ENCODE data around the gene SPATA13. TPM values are rescaled to one million over a fixed set of nuclear protein-coding genes. Genes with fewer than 3 reads are reported as not detected.

Gene SPATA13
- total RNA-seq, 3 donors from 2014 or later (not counting 1 experiment from before 2014, with no cell fraction given): 108 to 141 (median 141) TPM

DNA sequence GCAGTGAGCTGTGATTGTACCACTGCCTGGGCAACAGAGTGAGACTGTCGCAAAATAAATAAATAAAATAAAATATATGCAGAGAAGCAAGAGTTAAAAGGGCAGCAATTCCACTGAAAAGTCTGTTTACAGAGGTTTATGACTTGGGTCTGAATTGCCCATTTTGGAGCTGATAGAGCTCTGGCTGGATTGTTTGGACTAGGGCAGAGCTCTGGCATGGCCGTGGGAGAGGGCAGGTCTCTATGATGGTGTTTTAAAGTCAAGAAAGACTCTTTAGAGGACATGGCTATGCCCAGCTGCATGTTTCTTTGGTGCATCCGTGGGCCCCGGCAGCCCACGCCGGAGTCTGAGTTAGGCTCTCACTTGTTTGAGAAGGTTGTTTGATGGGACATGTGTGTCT lies 84.3 kb downstream of the SPATA13 start:
- Histone ChIP-seq H3K27ac (ENCODE audit: low read length) (no peak overlapping the region), H3K9me3 (ENCODE audit: control insufficient read depth, insufficient read depth, low read length) (no peaks in the 10 kb centered on the region), H3K27me3 (ENCODE audit: control insufficient read depth, insufficient read depth, low read length) (no peaks in the 10 kb centered on the region), H3K4me1 (ENCODE audit: control insufficient read depth, insufficient read depth, low read length) (peaks cover 8% of the 10 kb centered on the region), H3K4me3 (ENCODE audit: low read length) (no peak overlapping the region), H3K36me3 (ENCODE audit: control insufficient read depth, insufficient read depth, low read length) (no peaks in the 10 kb centered on the region)
- DNase-seq (no peak), ATAC-seq (no peak)
- Mint-ChIP-seq H3K27me3 (ENCODE audit: low read depth in 2 of 2) (no peaks in the 10 kb centered on the region), H3K27ac (no peak overlapping the region), H3K36me3 (no peaks in the 10 kb centered on the region), H3K4me3 (no peak overlapping the region), H3K4me1 (peaks cover 0 to 8% of the 10 kb centered on the region in 2 donors), H3K9me3 (no peaks in the 10 kb centered on the region)
- no peak for TF ChIP-seq CTCF (IDR thresholded peaks at IDR 0.05)
- intact Hi-C loops (cut with micrococcal nuclease): no loop called here
- 99% methylated on average over 6 of the region's 6 CpGs for WGBS (ENCODE audit: insufficient coverage)

- Histone ChIP-seq H3K27ac (ENCODE audit: low read length) (no peak overlapping the region), H3K9me3 (ENCODE audit: control insufficient read depth, insufficient read depth, low read length) (no peaks in the 10 kb centered on the region), H3K27me3 (ENCODE audit: control insufficient read depth, insufficient read depth, low read length) (no peaks in the 10 kb centered on the region), H3K4me1 (ENCODE audit: control insufficient read depth, insufficient read depth, low read length) (peaks cover 17% of the 10 kb centered on the region), H3K4me3 (ENCODE audit: low read length) (no peak overlapping the region), H3K36me3 (ENCODE audit: control insufficient read depth, insufficient read depth, low read length) (no peaks in the 10 kb centered on the region)
- no peaks in the 10 kb centered on the region for H3K36me3 Mint-ChIP-seq
- H3K4me3 Mint-ChIP-seq: no peak overlapping the region
- peaks cover 18 to 29% of the 10 kb centered on the region in 2 donors for H3K4me1 Mint-ChIP-seq
- H3K9me3 Mint-ChIP-seq: no peaks in the 10 kb centered on the region
- 86% methylated on average over 5 of the region's 5 CpGs for WGBS (ENCODE audit: insufficient coverage)
- DNase-seq (no peak), ATAC-seq (no peak)
- TF ChIP-seq CTCF (IDR thresholded peaks at IDR 0.05): no peak
- no peaks in the 10 kb centered on the region for H3K27me3 Mint-ChIP-seq (ENCODE audit: low read depth in 2 of 2)
- no peak overlapping the region for H3K27ac Mint-ChIP-seq
- intact Hi-C loops (cut with micrococcal nuclease): no loop called here
Measured at GRCh38 chr13:24247016-24247415, 86.5 kb downstream of the SPATA13 start.

DNA sequence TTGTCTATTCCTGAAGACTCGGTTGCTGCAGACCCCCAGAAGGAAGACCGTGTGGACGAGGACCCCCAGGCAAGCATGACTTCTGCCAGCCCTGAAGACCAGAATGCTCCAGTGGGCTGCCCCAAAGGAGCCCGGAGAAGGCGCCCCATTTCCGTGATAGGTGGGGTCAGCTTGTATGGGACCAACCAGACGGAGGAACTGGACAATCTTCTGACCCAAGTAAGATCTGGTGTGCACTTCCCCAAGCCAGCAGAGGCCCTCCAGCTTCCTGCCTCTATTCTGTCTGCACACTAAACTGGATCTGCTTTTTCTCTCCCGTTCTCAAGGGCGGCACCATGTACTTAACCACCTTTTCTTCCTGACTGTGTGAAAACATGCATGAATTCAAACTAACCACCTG lies 89.1 kb downstream of the SPATA13 start:
- no peaks in the 10 kb centered on the region for H3K36me3 Mint-ChIP-seq
- ATAC-seq: no peak
- Histone ChIP-seq H3K9me3 (ENCODE audit: control insufficient read depth, insufficient read depth, low read length) (no peaks in the 10 kb centered on the region), H3K4me3 (ENCODE audit: low read length) (no peak overlapping the region), H3K36me3 (ENCODE audit: control insufficient read depth, insufficient read depth, low read length) (peaks cover 3% of the 10 kb centered on the region), H3K27ac (ENCODE audit: low read length) (peak overlapping the region; percentile 81), H3K27me3 (ENCODE audit: control insufficient read depth, insufficient read depth, low read length) (no peaks in the 10 kb centered on the region), H3K4me1 (ENCODE audit: control insufficient read depth, insufficient read depth, low read length) (peaks cover 40% of the 10 kb centered on the region)
- peak overlapping the region; percentile 19 for H3K4me3 Mint-ChIP-seq
- WGBS (ENCODE audit: insufficient coverage): 97% methylated on average over 9 of the region's 9 CpGs
- intact Hi-C loops (cut with micrococcal nuclease): loop anchor here (2.0 to 5.0 kb wide), 2 partner anchors 15 to 368 kb away; no protein-coding TSS in a partner anchor
- DNase-seq: peak in 1 of 2 donors; percentile 29
- peaks cover 44 to 55% of the 10 kb centered on the region in 2 donors for H3K4me1 Mint-ChIP-seq
- no peaks in the 10 kb centered on the region for H3K27me3 Mint-ChIP-seq (ENCODE audit: low read depth in 2 of 2)
- no peaks in the 10 kb centered on the region for H3K9me3 Mint-ChIP-seq
- no peak for TF ChIP-seq CTCF (IDR thresholded peaks at IDR 0.05)
- H3K27ac Mint-ChIP-seq: peak overlapping the region; percentile 90 to 99

All from natural killer cell (primary cell).